Loucy (cell line): ENCODE results near the gene CCDC171.

ENCODE experiments used
- CTCF ChIP-seq: fragments of 200-600 bp; sonication (generic); conservative IDR thresholded peaks from 2 replicates; pipeline ENCODE4 v1.5.1; 2014; ENCODE audit warnings: mild to moderate bottlenecking, antibody characterized with exemption, low read length
- EZH2phosphoT487 ChIP-seq: fragments of 200-600 bp; IDR thresholded peaks from 2 replicates; pipeline ENCODE4 v1.6.1; 2018; ENCODE audit warnings: antibody characterized with exemption, mild to moderate bottlenecking, moderate library complexity, borderline replicate concordance

GRCh38 chr9:15570769-15571168 lies 17.9 kb downstream of the CCDC171 start:
- TF ChIP-seq CTCF (no peak), EZH2phosphoT487 (no peak)
